Breast epithelium (tissue), 3 donors: ENCODE data around the gene DSG2.

Source experiments
- CTCF ChIP-seq, 3 donors: fragments of 450-650 bp; IDR thresholded peaks; one replicate each; pipeline ENCODE4 v1.5.1; 2016 to 2017; ENCODE audit warnings: antibody characterized with exemption in 3 of 3, mild to moderate bottlenecking in 3 of 3, moderate library complexity in 3 of 3
- POLR2A ChIP-seq: fragments of 450-650 bp; IDR thresholded peaks from one replicate; pipeline ENCODE4 v1.6.1; 2016; ENCODE audit warnings: antibody characterized with exemption, mild to moderate bottlenecking, moderate library complexity
- POLR2AphosphoS5 ChIP-seq, 3 donors: sonication (generic); formaldehyde crosslinking; IDR thresholded peaks; one replicate each; pipeline ENCODE4 v1.6.1; 2017; ENCODE audit warnings: antibody characterized with exemption in 3 of 3

DNA sequence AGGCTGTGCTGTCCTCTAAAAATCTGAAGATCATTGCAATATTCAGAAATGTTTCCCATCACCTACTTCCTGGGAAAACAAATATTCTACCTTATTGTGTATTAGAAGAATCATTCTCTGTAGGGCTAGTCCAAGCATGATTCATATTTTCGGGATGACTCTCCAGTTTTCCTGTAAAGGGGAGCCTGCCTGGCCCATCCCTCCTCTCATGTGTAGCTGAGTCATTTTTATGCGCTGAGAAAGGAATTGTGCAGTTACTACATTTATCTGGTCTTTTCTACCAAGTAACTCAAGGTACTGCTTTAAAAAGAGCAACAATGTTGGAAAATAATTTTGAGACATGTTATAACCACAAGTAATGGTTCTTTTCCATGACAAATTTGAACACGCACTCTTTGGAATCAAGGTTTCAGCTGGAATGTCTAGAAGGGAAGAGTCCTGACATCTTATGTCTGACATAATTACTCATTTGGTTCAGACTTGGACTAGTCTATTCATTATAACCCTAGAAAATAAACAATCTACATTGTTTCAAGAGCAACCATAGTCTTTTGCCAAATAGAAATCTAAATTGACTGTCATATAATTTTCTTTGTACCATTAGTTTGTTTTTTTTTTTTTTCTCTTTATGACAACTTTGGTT, 43.8 kb upstream of the DSG2 start:
- no peak for TF ChIP-seq CTCF (IDR thresholded peaks at IDR 0.05)
- no peak for TF ChIP-seq POLR2A
- TF ChIP-seq POLR2AphosphoS5 (IDR thresholded peaks at IDR 0.05), result no peak
